OCI-LY1 (cell line): ENCODE results near the gene ARPC2.

Source experiments
- H2AFZ ChIP-seq: fragments of 200-600 bp; sonication (generic), shearing (Covaris generic); 2 replicates; pipeline ENCODE4 v1.6.0; 2014; ENCODE audit warnings: antibody characterized with exemption, mild to moderate bottlenecking, low read length
- H3F3A ChIP-seq: fragments of 200-600 bp; sonication (generic), shearing (Covaris generic); 2 replicates; pipeline ENCODE4 v1.6.0; 2014; ENCODE audit warnings: mild to moderate bottlenecking, antibody characterized with exemption, low read length, moderate library complexity; ENCODE audit not compliant: insufficient read depth
- H3K27ac ChIP-seq: fragments of 200-600 bp; sonication (generic); 2 replicates; pipeline ENCODE4 v1.5.1; 2014; ENCODE audit warnings: low read length, mixed run types, mild to moderate bottlenecking, low read depth; ENCODE audit not compliant: poor library complexity, severe bottlenecking
- H3K27me3 ChIP-seq: fragments of 200-600 bp; sonication (generic); 2 replicates; pipeline ENCODE4 v1.6.0; 2014; ENCODE audit warnings: antibody characterized with exemption, mild to moderate bottlenecking, low read length, moderate library complexity; ENCODE audit not compliant: insufficient read depth
- H3K36me3 ChIP-seq: fragments of 200-600 bp; sonication (generic); 2 replicates; pipeline ENCODE4 v1.6.1; 2014; ENCODE audit warnings: mild to moderate bottlenecking, antibody characterized with exemption, low read length, moderate library complexity, mixed read lengths; ENCODE audit not compliant: insufficient read depth
- H3K4me1 ChIP-seq: fragments of 200-600 bp; sonication (generic); 2 replicates; pipeline ENCODE4 v1.5.1; 2014; ENCODE audit warnings: mild to moderate bottlenecking, low read length, moderate library complexity; ENCODE audit not compliant: insufficient read depth, severe bottlenecking
- H3K4me2 ChIP-seq: fragments of 200-600 bp; sonication (generic), shearing (Covaris generic); 2 replicates; pipeline ENCODE4 v1.6.1; 2014; ENCODE audit warnings: low read length
- H3K4me3 ChIP-seq: fragments of 200-600 bp; sonication (generic); 2 replicates; pipeline ENCODE4 v1.5.1; 2014; ENCODE audit warnings: low read length, low read depth, mild to moderate bottlenecking, mixed read lengths; ENCODE audit not compliant: poor library complexity, severe bottlenecking
- H3K79me2 ChIP-seq: fragments of 200-600 bp; shearing (Covaris generic); 2 replicates; pipeline ENCODE4 v1.6.1; 2016; ENCODE audit warnings: mixed run types, low read length, mixed read lengths; ENCODE audit not compliant: insufficient read depth
- H3K9ac ChIP-seq: fragments of 200-600 bp; sonication (generic), shearing (Covaris generic); 2 replicates; pipeline ENCODE4 v1.6.1; 2014; ENCODE audit warnings: mild to moderate bottlenecking, low read length, mixed read lengths
- H3K9me2 ChIP-seq: fragments of 200-600 bp; sonication (generic), shearing (Covaris generic); 2 replicates; pipeline ENCODE4 v1.6.1; 2014; ENCODE audit warnings: low read depth, mild to moderate bottlenecking, low read length, mixed read lengths
- H3K9me3 ChIP-seq: fragments of 200-600 bp; shearing (Covaris generic); 2 replicates; pipeline ENCODE4 v1.6.1; 2014; ENCODE audit warnings: low read length, mixed read lengths
- H4K20me1 ChIP-seq: fragments of 200-600 bp; sonication (generic), shearing (Covaris generic); 2 replicates; pipeline ENCODE4 v1.6.0; 2016; ENCODE audit warnings: mild to moderate bottlenecking, low read length; ENCODE audit not compliant: insufficient read depth
- EZH2 ChIP-seq: fragments of 200-600 bp; sonication (generic), shearing (Covaris generic); IDR thresholded peaks from 2 replicates; pipeline ENCODE4 v1.8.0; 2017; ENCODE audit warnings: borderline replicate concordance, mixed run types, mild to moderate bottlenecking, antibody characterized with exemption, low read length, moderate library complexity, mixed read lengths
- TF ChIP-seq, protein P1 (sequence below): fragments of 200-600 bp; sonication (generic), shearing (Covaris generic); IDR thresholded peaks from 2 replicates; pipeline ENCODE4 v1.5.1; 2017; ENCODE audit warnings: mild to moderate bottlenecking, antibody characterized with exemption, low read length, moderate library complexity, mixed read lengths

ARPC2 gene

DNA sequence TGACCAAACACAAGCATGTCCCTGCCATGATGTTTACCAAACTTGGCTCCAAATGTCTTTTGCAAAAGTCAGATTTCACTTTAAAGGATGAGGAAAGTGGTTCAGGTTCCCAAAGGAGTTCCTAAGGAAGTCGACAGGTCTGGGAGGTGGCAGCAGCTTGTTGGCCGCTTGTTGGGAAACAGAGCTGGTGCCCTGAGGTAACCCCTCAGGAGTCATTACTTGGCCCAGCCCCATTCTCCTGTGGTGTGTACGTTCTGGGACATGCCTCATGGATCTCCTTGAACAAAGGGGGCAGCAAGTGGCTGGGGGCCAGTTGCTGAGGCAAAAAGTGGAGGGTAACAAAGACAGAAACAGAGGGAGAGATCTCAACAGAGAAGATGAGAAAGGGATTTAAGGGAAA is 64.5 kb downstream of the ARPC2 start:
- no peak overlapping the region for H3K4me2 ChIP-seq
- peaks cover 11% of the 10 kb centered on the region for H3K4me1 ChIP-seq
- no peaks in the 10 kb centered on the region for H4K20me1 ChIP-seq
- no peaks in the 10 kb centered on the region for H3K9me3 ChIP-seq
- H3K36me3 ChIP-seq: no peaks in the 10 kb centered on the region
- H3K27me3 ChIP-seq: no peaks in the 10 kb centered on the region
- H3K4me3 ChIP-seq: no peak overlapping the region
- no peak overlapping the region for H3K27ac ChIP-seq
- no peaks in the 10 kb centered on the region for H3K79me2 ChIP-seq
- TF ChIP-seq EZH2: no peak
- TF ChIP-seq, protein P1, sequence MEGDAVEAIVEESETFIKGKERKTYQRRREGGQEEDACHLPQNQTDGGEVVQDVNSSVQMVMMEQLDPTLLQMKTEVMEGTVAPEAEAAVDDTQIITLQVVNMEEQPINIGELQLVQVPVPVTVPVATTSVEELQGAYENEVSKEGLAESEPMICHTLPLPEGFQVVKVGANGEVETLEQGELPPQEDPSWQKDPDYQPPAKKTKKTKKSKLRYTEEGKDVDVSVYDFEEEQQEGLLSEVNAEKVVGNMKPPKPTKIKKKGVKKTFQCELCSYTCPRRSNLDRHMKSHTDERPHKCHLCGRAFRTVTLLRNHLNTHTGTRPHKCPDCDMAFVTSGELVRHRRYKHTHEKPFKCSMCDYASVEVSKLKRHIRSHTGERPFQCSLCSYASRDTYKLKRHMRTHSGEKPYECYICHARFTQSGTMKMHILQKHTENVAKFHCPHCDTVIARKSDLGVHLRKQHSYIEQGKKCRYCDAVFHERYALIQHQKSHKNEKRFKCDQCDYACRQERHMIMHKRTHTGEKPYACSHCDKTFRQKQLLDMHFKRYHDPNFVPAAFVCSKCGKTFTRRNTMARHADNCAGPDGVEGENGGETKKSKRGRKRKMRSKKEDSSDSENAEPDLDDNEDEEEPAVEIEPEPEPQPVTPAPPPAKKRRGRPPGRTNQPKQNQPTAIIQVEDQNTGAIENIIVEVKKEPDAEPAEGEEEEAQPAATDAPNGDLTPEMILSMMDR: no peak
- no peak overlapping the region for H3K9ac ChIP-seq
- H2AFZ ChIP-seq: no peak overlapping the region
- no peaks in the 10 kb centered on the region for H3F3A ChIP-seq
- H3K9me2 ChIP-seq: no peaks in the 10 kb centered on the region

DNA sequence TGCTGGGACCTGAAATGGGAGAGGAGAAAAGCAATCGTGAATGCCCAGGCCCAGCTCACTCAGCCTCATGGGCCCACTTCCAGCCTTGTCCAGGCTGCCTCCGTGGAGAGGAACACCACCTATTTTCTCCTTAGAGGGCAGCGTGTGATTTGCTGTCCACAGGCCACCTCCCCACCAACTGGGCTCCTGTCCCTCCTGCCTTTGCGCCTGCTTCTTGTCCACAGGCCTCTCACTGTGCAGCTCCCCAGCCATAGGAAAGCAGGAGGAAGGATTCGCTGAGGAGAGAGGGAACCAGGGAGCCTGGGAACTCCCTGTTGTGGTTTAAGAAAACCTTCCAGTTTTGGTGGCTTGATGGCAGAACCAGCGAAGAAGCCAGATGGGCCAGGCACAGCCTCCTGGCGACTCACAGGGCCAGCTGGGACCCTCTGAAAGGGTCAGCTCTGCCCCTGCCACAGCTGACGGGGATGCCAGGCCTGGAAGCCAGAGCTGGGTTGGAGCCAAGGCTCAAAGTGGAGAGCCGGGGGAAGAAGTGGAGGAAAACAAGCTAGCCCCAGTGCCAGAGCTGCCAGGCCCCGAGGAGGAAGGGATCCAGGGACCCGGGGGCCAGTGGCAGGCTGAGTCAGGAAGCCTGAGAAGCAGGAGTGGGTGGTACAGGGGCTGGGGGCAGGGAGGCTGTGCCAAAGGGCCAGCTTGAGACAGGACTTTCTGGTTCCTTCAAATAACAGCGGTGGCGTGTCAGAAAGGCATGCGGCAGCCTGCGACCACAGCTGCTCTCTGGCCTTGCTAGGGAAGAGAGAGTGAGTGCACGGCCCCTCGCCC is 65.4 kb downstream of the ARPC2 start:
- Histone ChIP-seq H3K4me1 (peaks cover 20% of the 10 kb centered on the region), H4K20me1 (no peaks in the 10 kb centered on the region), H3K27me3 (no peaks in the 10 kb centered on the region), H3K9ac (no peak overlapping the region), H2AFZ (no peak overlapping the region), H3K9me2 (no peaks in the 10 kb centered on the region), H3K36me3 (no peaks in the 10 kb centered on the region), H3K4me2 (no peak overlapping the region), H3K9me3 (no peaks in the 10 kb centered on the region), H3K4me3 (no peak overlapping the region), H3K79me2 (no peaks in the 10 kb centered on the region), H3F3A (no peaks in the 10 kb centered on the region), H3K27ac (no peak overlapping the region)
- no peak for TF ChIP-seq EZH2
- TF ChIP-seq, protein P1: no peak

DNA sequence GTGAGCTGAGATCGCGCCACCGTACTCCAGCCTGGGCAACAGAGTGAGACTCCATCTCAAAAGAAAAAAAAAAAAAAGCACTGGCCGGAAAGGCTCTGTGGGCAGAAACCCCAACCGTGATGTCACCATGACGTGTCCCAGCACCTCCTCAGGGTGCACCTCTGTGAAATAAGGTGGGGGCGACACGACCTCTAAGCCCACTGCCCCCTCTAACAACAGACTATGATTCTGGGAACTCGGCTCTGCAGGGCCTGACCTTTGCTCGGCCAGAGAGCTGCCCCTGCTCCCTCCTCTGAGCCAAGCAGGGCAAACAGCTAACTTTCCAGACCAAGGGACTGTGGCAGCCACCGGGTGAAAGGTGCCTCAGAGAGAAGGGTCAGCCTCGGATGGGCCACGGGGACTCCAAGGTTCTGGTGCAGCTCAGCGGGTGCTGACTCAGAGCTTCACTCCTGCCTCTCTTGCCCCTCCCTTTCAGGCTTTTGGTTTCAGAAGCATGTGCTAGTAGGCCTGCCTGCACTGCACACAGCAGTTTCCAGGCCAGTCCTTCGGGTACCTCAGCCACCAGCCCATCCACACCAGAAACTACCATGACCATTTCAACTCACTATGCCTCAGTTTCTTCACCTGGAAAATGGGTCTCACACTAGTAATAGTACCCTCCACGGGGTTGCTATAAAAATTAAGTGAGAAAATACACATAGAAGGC is 67.3 kb downstream of the ARPC2 start:
- peaks cover 21% of the 10 kb centered on the region for H3K4me1 ChIP-seq
- H3K4me2 ChIP-seq: no peak overlapping the region
- H3K36me3 ChIP-seq: no peaks in the 10 kb centered on the region
- H3K9me2 ChIP-seq: no peaks in the 10 kb centered on the region
- H3K9ac ChIP-seq: no peak overlapping the region
- H3F3A ChIP-seq: no peaks in the 10 kb centered on the region
- H3K27ac ChIP-seq: no peak overlapping the region
- H3K79me2 ChIP-seq: no peaks in the 10 kb centered on the region
- no peaks in the 10 kb centered on the region for H3K27me3 ChIP-seq
- H2AFZ ChIP-seq: no peak overlapping the region
- no peak overlapping the region for H3K4me3 ChIP-seq
- no peak for TF ChIP-seq EZH2
- TF ChIP-seq, protein P1: no peak
- no peaks in the 10 kb centered on the region for H3K9me3 ChIP-seq
- no peaks in the 10 kb centered on the region for H4K20me1 ChIP-seq
